Esophagus muscularis mucosa (tissue), 3 donors: ENCODE results near the gene BSND.

Source experiments
- POLR2A ChIP-seq: fragments of 450-650 bp; IDR thresholded peaks from one replicate; pipeline ENCODE4 v1.6.1; 2017; ENCODE audit warnings: antibody characterized with exemption, moderate library complexity, mild to moderate bottlenecking, low read depth
- TF ChIP-seq, protein P1 (sequence below), 3 experiments: fragments of 200-600 bp in 2 of 3; fragments of 450-650 bp in 1 of 3; sonication (generic) in 2 of 3; IDR thresholded peaks; one replicate each; pipeline ENCODE4 v1.5.1; 2017 to 2019; ENCODE audit warnings: antibody characterized with exemption in 3 of 3, mild to moderate bottlenecking in 2 of 3, moderate library complexity in 1 of 3

DNA sequence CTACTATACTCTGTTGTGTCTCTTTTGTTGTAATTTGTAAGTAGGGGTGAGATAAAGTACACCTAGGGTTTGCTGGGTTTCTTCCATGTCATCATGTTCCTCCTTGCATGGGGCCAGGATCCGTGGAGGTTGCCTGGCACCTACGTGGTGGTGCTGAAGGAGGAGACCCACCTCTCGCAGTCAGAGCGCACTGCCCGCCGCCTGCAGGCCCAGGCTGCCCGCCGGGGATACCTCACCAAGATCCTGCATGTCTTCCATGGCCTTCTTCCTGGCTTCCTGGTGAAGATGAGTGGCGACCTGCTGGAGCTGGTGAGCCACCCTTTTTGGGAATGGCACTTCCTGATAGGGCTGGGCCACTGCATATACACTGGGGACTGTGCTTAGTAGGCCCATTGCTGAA, 45.0 kb downstream of the BSND start:
- TF ChIP-seq POLR2A: no peak
- TF ChIP-seq, protein P1, sequence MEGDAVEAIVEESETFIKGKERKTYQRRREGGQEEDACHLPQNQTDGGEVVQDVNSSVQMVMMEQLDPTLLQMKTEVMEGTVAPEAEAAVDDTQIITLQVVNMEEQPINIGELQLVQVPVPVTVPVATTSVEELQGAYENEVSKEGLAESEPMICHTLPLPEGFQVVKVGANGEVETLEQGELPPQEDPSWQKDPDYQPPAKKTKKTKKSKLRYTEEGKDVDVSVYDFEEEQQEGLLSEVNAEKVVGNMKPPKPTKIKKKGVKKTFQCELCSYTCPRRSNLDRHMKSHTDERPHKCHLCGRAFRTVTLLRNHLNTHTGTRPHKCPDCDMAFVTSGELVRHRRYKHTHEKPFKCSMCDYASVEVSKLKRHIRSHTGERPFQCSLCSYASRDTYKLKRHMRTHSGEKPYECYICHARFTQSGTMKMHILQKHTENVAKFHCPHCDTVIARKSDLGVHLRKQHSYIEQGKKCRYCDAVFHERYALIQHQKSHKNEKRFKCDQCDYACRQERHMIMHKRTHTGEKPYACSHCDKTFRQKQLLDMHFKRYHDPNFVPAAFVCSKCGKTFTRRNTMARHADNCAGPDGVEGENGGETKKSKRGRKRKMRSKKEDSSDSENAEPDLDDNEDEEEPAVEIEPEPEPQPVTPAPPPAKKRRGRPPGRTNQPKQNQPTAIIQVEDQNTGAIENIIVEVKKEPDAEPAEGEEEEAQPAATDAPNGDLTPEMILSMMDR (IDR thresholded peaks at IDR 0.05): no peak
